ENCODE measurements around the gene PPP1R3F.
"Not testable (repeated sequence)": the region's sequence is repeated elsewhere in the genome, so short reads cannot be mapped to it uniquely, and the experiment has no call there.

Gene PPP1R3F

DNA sequence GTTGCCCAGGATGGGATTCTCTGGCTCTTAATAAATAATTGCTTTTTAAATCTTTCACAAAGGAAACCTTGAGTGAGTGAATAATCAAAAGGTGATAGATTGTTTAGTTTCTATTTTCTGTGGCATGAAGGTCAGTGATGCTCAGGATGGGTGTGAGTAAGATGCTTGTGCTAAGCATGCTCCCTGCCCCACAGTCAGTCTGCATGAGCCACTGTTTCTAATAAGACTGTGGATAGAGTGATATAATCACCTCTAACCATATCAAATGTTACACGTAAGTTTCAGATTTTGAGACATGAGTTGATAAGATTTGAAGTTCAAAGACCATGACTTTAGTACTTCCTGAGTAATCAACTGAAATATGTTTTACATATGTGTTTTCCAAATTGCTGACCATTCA, 31.1 kb downstream of the PPP1R3F start:
- no peak for TF ChIP-seq GATA2 (IDR thresholded peaks at IDR 0.05; ENCODE audit: low read depth, low read length)
- TF ChIP-seq GATA3 (IDR thresholded peaks at IDR 0.05; ENCODE audit: low read depth, low read length): no peak

DNA sequence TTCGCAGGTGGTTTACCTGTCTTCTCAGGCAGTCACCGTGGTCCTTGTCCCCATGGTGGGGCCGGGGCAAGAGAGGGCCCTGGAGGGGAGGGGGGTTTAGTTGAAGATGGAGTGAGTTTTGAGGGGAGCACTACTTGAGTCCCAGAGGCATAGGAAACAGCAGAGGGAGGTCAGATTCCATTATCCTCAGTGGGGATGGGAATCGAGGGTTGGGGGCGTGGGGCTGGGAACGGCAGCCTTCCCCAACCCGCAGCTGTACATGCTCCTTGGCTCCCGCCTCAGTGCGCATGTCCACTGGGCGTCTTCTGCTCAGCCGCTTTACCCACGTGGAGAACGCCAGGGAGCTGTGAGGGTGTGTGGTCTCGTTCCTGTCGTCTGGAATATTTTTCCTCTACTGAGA, 33.8 kb downstream of the PPP1R3F start, which contains the start of gene GAGE10:
TSS of gene GAGE10 (plus strand) at position 301 of the 400 bp plus-strand sequence. CDS start 1,214 bp downstream, outside the sequence.
- no peak for TF ChIP-seq GATA3 (IDR thresholded peaks at IDR 0.05; ENCODE audit: low read depth, low read length)
- no peak for TF ChIP-seq GATA2 (IDR thresholded peaks at IDR 0.05; ENCODE audit: low read depth, low read length)

DNA sequence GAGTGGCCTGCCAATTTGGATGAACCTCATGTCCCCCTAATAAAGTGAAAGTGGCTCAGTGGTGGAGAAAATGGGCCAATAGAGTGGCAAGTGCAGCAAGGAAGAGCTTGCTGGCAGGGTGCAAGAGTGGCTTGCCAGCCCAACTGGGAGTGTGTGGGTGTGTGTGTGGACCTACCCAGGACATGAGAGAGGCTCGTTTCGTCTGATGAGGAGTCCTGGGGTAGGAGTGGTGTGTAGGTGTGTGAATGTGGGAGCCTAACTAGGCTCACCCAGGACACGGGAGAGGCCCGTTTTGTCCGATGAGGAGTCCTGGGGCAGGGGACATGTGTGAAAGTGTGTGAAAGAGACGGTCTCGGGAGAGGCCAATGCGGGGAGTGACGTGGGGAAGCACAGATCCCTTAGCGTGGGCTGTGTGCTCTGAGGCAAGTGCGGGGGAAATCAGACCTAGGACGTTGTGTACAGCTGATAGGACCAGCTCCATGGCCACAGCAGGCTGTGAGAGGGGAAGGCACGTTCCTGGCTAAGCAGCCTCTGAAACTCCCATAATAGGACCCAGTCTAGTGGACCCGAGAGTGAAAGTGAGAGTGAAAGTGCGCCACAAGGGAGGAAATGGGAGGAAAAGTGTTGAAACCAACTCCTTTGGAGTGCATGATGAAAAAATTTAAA, 39.1 kb downstream of the PPP1R3F start:
- TF ChIP-seq GATA3 (IDR thresholded peaks at IDR 0.05; ENCODE audit: low read depth, low read length) (no peak), GATA2 (IDR thresholded peaks at IDR 0.05; ENCODE audit: low read depth, low read length) (no peak)

DNA sequence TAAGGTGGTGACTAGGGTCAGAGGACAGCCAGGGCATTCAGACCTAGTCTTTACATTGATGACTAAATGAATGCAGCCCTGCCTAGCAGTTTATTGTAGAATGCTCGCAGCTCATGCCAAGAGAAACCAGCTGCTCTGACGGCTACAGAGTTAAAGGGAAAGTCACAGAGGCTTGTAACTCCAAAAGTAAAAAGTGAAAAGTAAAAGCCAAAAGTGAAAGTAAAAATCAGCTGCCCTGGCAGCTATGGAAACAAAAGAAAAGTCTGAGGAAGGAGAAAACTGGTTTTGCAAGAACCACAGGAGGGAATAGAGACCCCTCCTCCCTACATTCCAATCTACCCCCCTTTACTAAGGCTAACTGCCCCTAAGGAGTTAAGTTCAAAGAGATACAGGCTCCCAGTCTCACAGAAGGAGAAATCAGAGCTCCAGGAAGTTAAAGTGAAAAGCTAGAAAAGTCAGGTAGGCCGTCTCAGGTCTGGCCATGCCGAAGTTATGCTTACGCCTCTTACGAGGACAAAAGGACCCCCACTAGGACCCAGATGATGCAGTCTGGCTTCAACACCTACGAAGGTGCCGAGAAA, 39.9 kb downstream of the PPP1R3F start:
- no peak for TF ChIP-seq GATA2 (IDR thresholded peaks at IDR 0.05; ENCODE audit: low read depth, low read length)
- TF ChIP-seq GATA3 (IDR thresholded peaks at IDR 0.05; ENCODE audit: low read depth, low read length): no peak

DNA sequence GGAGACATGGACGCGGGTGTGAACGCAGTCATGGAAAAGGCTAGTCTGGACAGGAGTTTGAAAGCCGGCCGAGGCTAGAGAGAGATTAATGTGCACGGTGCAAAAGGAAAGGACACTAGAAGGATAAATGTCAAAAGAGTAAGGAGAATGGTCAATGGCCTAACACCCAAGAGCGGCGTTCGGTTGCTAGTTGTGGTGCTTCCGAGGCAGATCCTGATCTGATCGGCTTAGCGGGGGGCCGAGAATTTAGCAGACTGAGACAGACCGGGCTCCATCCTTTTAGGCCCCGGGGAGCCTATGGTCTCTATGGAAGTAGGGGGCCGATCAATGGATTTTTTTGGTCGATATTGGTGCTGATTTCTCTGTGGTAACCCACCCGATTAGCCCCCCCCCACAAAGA, 40.8 kb downstream of the PPP1R3F start:
- TF ChIP-seq GATA2 (IDR thresholded peaks at IDR 0.05; ENCODE audit: low read depth, low read length) (no peak), GATA3 (IDR thresholded peaks at IDR 0.05; ENCODE audit: low read depth, low read length) (no peak)

GRCh38 chrX:49312176-49312575, 42.6 kb downstream of the PPP1R3F start:
- no peak for TF ChIP-seq GATA3 (IDR thresholded peaks at IDR 0.05; ENCODE audit: low read depth, low read length)

GRCh38 chrX:49316085-49316484, 46.5 kb downstream of the PPP1R3F start:
- TF ChIP-seq GATA3 (IDR thresholded peaks at IDR 0.05; ENCODE audit: low read depth, low read length) (no peak), GATA2 (IDR thresholded peaks at IDR 0.05; ENCODE audit: low read depth, low read length) (no peak)

GRCh38 chrX:49321737-49322136, 52.1 kb downstream of the PPP1R3F start, which contains the start of gene GAGE12J:
Gene GAGE12J, plus strand, starts transcription at chrX:49322037. Its CDS starts 1,157 bp downstream, at chrX:49323194.
- not testable (repeated sequence) for TF ChIP-seq GATA3, GATA2 (IDR thresholded peaks at IDR 0.05; ENCODE audit: low read depth, low read length)

DNA sequence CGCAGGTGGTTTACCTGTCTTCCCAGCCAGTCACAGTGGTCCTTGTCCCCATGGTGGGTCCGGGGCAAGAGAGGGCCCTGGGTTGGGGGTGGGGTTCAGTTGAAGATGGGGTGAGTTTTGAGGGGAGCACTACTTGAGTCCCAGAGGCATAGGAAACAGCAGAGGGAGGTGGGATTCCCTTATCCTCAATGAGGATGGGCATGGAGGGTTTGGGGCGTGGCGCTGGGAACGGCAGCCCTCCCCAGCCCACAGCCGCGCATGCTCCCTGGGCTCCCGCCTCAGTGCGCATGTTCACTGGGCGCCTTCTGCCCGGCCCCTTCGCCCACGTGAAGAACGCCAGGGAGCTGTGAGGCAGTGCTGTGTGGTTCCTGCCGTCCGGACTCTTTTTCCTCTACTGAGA, 61.7 kb downstream of the PPP1R3F start, which contains the start of gene GAGE13:
TSS of gene GAGE13 (plus strand) at position 301 of the 400 bp plus-strand sequence. CDS start 1,156 bp downstream, outside the sequence.
- TF ChIP-seq GATA2, GATA3 (IDR thresholded peaks at IDR 0.05; ENCODE audit: low read depth, low read length): not testable (repeated sequence)

Measured in SH-SY5Y (cell line).